GM12891 (cell line): ENCODE data around the gene TOPORS.
"Not testable (repeated sequence)": the region's sequence is repeated elsewhere in the genome, so short reads cannot be mapped to it uniquely, and the experiment has no call there.

ENCODE experiments used
- DNase-seq: peaks from one replicate; pipeline ENCODE4 v3.0.0; 2011; ENCODE audit warnings: low spot score; ENCODE audit not compliant: insufficient read length
- FAIRE-seq: peaks from 2 replicates; lab custom pipeline; 2011; peaks lifted over from hg19 to GRCh38; lab: Jason Lieb, UNC
- PAX5 ChIP-seq: IDR thresholded peaks from 2 replicates; pipeline ENCODE4 v1.6.1; 2011; ENCODE audit warnings: low read length, moderate library complexity, mild to moderate bottlenecking; ENCODE audit not compliant: insufficient read depth, severe bottlenecking
- POLR2A ChIP-seq: IDR thresholded peaks from 2 replicates; pipeline ENCODE4 v1.6.1; 2011; ENCODE audit warnings: low read depth, low read length, control low read depth
- POLR2AphosphoS5 ChIP-seq: IDR thresholded peaks from 2 replicates; pipeline ENCODE4 v1.6.1; 2011; ENCODE audit warnings: low read depth, low read length, control low read depth
- POU2F2 ChIP-seq: IDR thresholded peaks from 2 replicates; pipeline ENCODE4 v1.6.1; 2011; ENCODE audit warnings: low read depth, mild to moderate bottlenecking, control low read depth, low read length, moderate library complexity
- SPI1 ChIP-seq: IDR thresholded peaks from 2 replicates; pipeline ENCODE4 v1.6.1; 2011; ENCODE audit warnings: low read depth, low read length, control low read depth
- TAF1 ChIP-seq: IDR thresholded peaks from 2 replicates; pipeline ENCODE4 v1.6.1; 2011; ENCODE audit warnings: low read depth, low read length, control low read depth

Gene TOPORS

GRCh38 chr9:32545884-32546283 lies 6.5 kb downstream of the TOPORS start:
- no peak for DNase-seq
- no peak for FAIRE-seq
- TF ChIP-seq POLR2AphosphoS5, result no peak
- no peak for TF ChIP-seq TAF1
- no peak for TF ChIP-seq PAX5
- no peak for TF ChIP-seq POLR2A
- TF ChIP-seq SPI1, result no peak
- no peak for TF ChIP-seq POU2F2

GRCh38 chr9:32543047-32543446 lies 9.3 kb downstream of the TOPORS start:
- no peak for TF ChIP-seq POU2F2
- no peak for TF ChIP-seq SPI1
- TF ChIP-seq POLR2A, result no peak
- TF ChIP-seq PAX5, result no peak
- TF ChIP-seq TAF1, result no peak
- TF ChIP-seq POLR2AphosphoS5, result no peak
- DNase-seq (no peak), FAIRE-seq (no peak)

- FAIRE-seq, result no peak
- DNase-seq, result no peak
- no peak for TF ChIP-seq POU2F2
- TF ChIP-seq PAX5, result no peak
- TF ChIP-seq SPI1, result no peak
- TF ChIP-seq POLR2A, result no peak
- TF ChIP-seq POLR2AphosphoS5, result no peak
- no peak for TF ChIP-seq TAF1
Measured at GRCh38 chr9:32533816-32534215, 18.6 kb downstream of the TOPORS start.

GRCh38 chr9:32533336-32533735 lies 19.1 kb downstream of the TOPORS start:
- TF ChIP-seq SPI1, result no peak
- TF ChIP-seq PAX5, result no peak
- no peak for TF ChIP-seq POLR2A
- TF ChIP-seq POU2F2, result no peak
- TF ChIP-seq TAF1, result no peak
- TF ChIP-seq POLR2AphosphoS5, result no peak
- no peak for FAIRE-seq
- DNase-seq, result no peak

- TF ChIP-seq TAF1 (no peak), POLR2A (no peak), PAX5 (no peak), POU2F2 (no peak), POLR2AphosphoS5 (no peak), SPI1 (no peak)
- DNase-seq, result no peak
- no peak for FAIRE-seq
Measured at GRCh38 chr9:32526707-32527048, 25.7 kb downstream of the TOPORS start.

GRCh38 chr9:32526041-32526706 lies 26.2 kb downstream of the TOPORS start, which contains the start of gene RIGI:
Gene RIGI (minus strand): TSS chr9:32526196. CDS start chr9:32526166, 30 bp downstream.
- DNase-seq (peak; percentile 10), FAIRE-seq (peak; percentile 85)
- no peak for TF ChIP-seq POLR2A
- TF ChIP-seq POLR2AphosphoS5, result no peak
- TF ChIP-seq PAX5, result no peak
- peak; percentile 61; the same call in 1 of the 2 replicates for TF ChIP-seq POU2F2
- peak; percentile 16; the same call in 1 of the 2 replicates for TF ChIP-seq SPI1

GRCh38 chr9:32525709-32526030 lies 26.7 kb downstream of the TOPORS start:
- DNase-seq (no peak), FAIRE-seq (no peak)
- TF ChIP-seq POLR2A (no peak), POU2F2 (no peak)

GRCh38 chr9:32524892-32525708 lies 27.3 kb downstream of the TOPORS start:
- DNase-seq (no peak), FAIRE-seq (no peak)
- TF ChIP-seq POLR2AphosphoS5 (no peak), PAX5 (no peak), POU2F2 (no peak), SPI1 (no peak), TAF1 (no peak), POLR2A (no peak)

- DNase-seq, FAIRE-seq: not testable (repeated sequence)
Measured at GRCh38 chr9:32524558-32524891, 27.9 kb downstream of the TOPORS start.

- FAIRE-seq, result no peak
- no peak for TF ChIP-seq PAX5
- no peak for TF ChIP-seq POLR2AphosphoS5
- no peak for TF ChIP-seq TAF1
- TF ChIP-seq POLR2A, result no peak
- TF ChIP-seq SPI1, result no peak
- TF ChIP-seq POU2F2, result no peak
- no peak for DNase-seq
Measured at GRCh38 chr9:32523910-32524309, 28.5 kb downstream of the TOPORS start.
